HepG2 (cell line): ENCODE results near the gene NUTF2. TPM values are rescaled to one million over a fixed set of nuclear protein-coding genes. Genes with fewer than 3 reads are reported as not detected.
A peak's percentile ranks its signal among the peaks of the same experiment; 100 is the strongest.

Experiments used
- FLYWCH1 ChIP-seq: sonication (generic); formaldehyde crosslinking; IDR thresholded peaks from 2 replicates; pipeline ENCODE4 v1.8.1; 2023; ENCODE audit warnings: mild to moderate bottlenecking, missing genetic modification reagents
- HOXA7 ChIP-seq: sonication (generic); formaldehyde crosslinking; IDR thresholded peaks from 2 replicates; pipeline ENCODE4 v1.8.1; 2022; ENCODE audit warnings: mild to moderate bottlenecking, missing genetic modification reagents, moderate library complexity
- MTA1 ChIP-seq: sonication (generic); formaldehyde crosslinking; IDR thresholded peaks from 2 replicates; pipeline ENCODE4 v1.4.0; 2020; ENCODE audit warnings: missing genetic modification reagents, mild to moderate bottlenecking, borderline replicate concordance
- RARG ChIP-seq: sonication (generic); formaldehyde crosslinking; IDR thresholded peaks from 2 replicates; pipeline ENCODE4 v1.4.0; 2020; ENCODE audit warnings: low read depth, mild to moderate bottlenecking, missing genetic modification reagents
- RBM39 ChIP-seq: fragments of 200-400 bp; formaldehyde crosslinking; IDR thresholded peaks from one replicate; pipeline ENCODE4 v1.6.1; 2018; ENCODE audit warnings: antibody characterized with exemption, mild to moderate bottlenecking, low read depth, low read length; ENCODE audit not compliant: poor library complexity, severe bottlenecking
- REL ChIP-seq: sonication (generic); formaldehyde crosslinking; conservative IDR thresholded peaks from 2 replicates; pipeline ENCODE4 v1.8.0; 2022; ENCODE audit warnings: mild to moderate bottlenecking, missing genetic modification reagents, moderate library complexity
- SETDB1 ChIP-seq: sonication (generic); formaldehyde crosslinking; IDR thresholded peaks from 2 replicates; pipeline ENCODE4 v1.5.1; 2020; ENCODE audit warnings: missing genetic modification reagents, mild to moderate bottlenecking, borderline replicate concordance
- polyA plus RNA-seq, 8 experiments: library from polyadenylated mRNA; depleted of rRNA in 3 of 8; stranded (reverse) in 7 of 8; unstranded in 1 of 8; fragments of >200 nt; fragmentation: Illumina TruSeq in 4 of 8; extraction: Trizol in 4 of 8; gene quantifications; 2 replicates each; pipeline versions ENCODE4 v1.2.1 to v1.2.3, GENCODE V29; 2011 to 2016; ENCODE audit warnings: low read depth in 4 of 8, missing spikeins in 1 of 8, mixed read lengths in 1 of 8; ENCODE audit not compliant: insufficient read depth in 1 of 8
- total RNA-seq, 5 experiments: library from RNA; depleted of rRNA; stranded (reverse); fragments of >200 nt; fragmentation: Illumina TruSeq; extraction: Trizol; gene quantifications; 2 replicates each; pipeline ENCODE4 v1.2.3, GENCODE V29; 2016; ENCODE audit warnings: low read depth in 1 of 5
- TF ChIP-seq, protein P1 (sequence below): IDR thresholded peaks from 2 replicates; pipeline ENCODE4 v1.6.1; 2012; ENCODE audit warnings: low read depth, low read length, improper control_type of control experiment
- TF ChIP-seq, protein P2 (sequence below): IDR thresholded peaks from 2 replicates; pipeline ENCODE4 v1.6.1; 2018; ENCODE audit warnings: missing genetic modification reagents
- TF ChIP-seq, protein P3 (sequence below), 2 experiments: fragments of 450-650 bp in 1 of 2; sonication (generic) in 1 of 2; formaldehyde crosslinking in 1 of 2; IDR thresholded peaks; 2 replicates each; pipeline versions ENCODE4 v1.6.1 to v1.8.0; 2016 to 2022; ENCODE audit warnings: antibody characterized with exemption in 1 of 2, mild to moderate bottlenecking in 1 of 2, missing genetic modification reagents in 1 of 2

The NUTF2 gene
- total and polyA plus RNA-seq, 2 of the 13 experiments (the other 11 are each of a cell fraction or from before 2014, with no cell fraction given): 168 to 214 TPM

DNA sequence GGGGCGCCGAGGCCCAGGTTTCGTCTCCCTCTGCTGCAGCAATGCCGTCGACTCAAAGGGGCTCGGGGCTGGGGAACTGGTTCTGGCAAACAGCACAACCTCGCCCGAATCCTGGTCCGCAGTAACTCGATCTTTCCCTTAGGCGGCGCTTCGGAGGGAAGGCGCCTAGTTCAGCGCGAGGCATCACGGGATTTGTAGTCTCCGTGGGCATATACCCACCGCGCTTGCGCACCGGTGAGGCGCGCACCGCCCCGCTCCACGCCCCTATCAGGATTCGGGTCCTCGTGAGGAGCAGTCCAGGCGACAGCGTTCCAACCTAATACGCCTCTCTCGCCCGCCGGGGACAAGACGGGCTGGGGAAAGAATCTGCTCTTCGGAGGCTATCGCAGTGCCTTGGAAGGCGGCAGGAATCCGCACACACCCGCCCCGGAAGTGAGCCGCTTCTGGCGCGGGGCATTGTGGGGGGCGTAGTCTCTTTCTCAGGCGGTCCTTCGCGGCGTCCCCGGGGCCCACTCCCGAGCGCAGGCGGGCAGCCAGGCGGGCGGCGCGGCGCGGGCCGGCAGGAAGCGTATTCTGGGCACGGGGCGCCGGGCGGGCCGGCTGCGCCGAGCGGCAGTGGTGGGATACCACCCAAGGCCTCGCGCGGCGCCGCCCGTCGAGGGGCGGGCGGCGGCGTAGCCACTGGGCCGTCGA, 4.8 kb upstream of the NUTF2 start, which contains the start of gene THAP11 (continued):
- TF ChIP-seq MTA1 (no peak), REL (CRISPR knock-in tag) (no peak), SETDB1 (CRISPR knock-in tag) (no peak), FLYWCH1 (CRISPR knock-in tag) (no peak), RARG (CRISPR knock-in tag) (no peak), RBM39 (no peak), HOXA7 (CRISPR knock-in tag) (no peak)
- TF ChIP-seq, protein P1, sequence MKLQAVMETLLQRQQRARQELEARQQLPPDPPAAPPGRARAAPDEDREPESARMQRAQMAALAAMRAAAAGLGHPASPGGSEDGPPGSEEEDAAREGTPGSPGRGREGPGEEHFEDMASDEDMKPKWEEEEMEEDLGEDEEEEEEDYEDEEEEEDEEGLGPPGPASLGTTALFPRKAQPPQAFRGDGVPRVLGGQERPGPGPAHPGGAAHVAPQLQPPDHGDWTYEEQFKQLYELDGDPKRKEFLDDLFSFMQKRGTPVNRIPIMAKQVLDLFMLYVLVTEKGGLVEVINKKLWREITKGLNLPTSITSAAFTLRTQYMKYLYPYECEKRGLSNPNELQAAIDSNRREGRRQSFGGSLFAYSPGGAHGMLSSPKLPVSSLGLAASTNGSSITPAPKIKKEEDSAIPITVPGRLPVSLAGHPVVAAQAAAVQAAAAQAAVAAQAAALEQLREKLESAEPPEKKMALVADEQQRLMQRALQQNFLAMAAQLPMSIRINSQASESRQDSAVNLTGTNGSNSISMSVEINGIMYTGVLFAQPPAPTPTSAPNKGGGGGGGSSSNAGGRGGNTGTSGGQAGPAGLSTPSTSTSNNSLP: 0 out of 2 replicates have a peak, but pooled peaks have one; percentile 35
- TF ChIP-seq, protein P2, sequence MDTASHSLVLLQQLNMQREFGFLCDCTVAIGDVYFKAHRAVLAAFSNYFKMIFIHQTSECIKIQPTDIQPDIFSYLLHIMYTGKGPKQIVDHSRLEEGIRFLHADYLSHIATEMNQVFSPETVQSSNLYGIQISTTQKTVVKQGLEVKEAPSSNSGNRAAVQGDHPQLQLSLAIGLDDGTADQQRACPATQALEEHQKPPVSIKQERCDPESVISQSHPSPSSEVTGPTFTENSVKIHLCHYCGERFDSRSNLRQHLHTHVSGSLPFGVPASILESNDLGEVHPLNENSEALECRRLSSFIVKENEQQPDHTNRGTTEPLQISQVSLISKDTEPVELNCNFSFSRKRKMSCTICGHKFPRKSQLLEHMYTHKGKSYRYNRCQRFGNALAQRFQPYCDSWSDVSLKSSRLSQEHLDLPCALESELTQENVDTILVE (CRISPR knock-in tag): peak; percentile 56; the same call in 1 of the 2 replicates
- TF ChIP-seq, protein P3, sequence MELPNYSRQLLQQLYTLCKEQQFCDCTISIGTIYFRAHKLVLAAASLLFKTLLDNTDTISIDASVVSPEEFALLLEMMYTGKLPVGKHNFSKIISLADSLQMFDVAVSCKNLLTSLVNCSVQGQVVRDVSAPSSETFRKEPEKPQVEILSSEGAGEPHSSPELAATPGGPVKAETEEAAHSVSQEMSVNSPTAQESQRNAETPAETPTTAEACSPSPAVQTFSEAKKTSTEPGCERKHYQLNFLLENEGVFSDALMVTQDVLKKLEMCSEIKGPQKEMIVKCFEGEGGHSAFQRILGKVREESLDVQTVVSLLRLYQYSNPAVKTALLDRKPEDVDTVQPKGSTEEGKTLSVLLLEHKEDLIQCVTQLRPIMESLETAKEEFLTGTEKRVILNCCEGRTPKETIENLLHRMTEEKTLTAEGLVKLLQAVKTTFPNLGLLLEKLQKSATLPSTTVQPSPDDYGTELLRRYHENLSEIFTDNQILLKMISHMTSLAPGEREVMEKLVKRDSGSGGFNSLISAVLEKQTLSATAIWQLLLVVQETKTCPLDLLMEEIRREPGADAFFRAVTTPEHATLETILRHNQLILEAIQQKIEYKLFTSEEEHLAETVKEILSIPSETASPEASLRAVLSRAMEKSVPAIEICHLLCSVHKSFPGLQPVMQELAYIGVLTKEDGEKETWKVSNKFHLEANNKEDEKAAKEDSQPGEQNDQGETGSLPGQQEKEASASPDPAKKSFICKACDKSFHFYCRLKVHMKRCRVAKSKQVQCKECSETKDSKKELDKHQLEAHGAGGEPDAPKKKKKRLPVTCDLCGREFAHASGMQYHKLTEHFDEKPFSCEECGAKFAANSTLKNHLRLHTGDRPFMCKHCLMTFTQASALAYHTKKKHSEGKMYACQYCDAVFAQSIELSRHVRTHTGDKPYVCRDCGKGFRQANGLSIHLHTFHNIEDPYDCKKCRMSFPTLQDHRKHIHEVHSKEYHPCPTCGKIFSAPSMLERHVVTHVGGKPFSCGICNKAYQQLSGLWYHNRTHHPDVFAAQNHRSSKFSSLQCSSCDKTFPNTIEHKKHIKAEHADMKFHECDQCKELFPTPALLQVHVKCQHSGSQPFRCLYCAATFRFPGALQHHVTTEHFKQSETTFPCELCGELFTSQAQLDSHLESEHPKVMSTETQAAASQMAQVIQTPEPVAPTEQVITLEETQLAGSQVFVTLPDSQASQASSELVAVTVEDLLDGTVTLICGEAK (IDR thresholded peaks at IDR 0.05): no peak
- TF ChIP-seq, protein P3 (CRISPR knock-in tag; IDR thresholded peaks at IDR 0.05): peak; percentile 18; the same call in 1 of the 2 replicates
